Hepatic stellate cell (primary cell): ENCODE results near the gene SLC19A2.
A peak's percentile ranks its signal among the peaks of the same experiment; 100 is the strongest.
"Not testable (repeated sequence)": the region's sequence is repeated elsewhere in the genome, so short reads cannot be mapped to it uniquely, and the experiment has no call there.

ENCODE experiments used
- DNase-seq: peaks from one replicate; pipeline ENCODE4 v3.0.0; 2011; ENCODE audit warnings: low spot score

SLC19A2 gene

DNA sequence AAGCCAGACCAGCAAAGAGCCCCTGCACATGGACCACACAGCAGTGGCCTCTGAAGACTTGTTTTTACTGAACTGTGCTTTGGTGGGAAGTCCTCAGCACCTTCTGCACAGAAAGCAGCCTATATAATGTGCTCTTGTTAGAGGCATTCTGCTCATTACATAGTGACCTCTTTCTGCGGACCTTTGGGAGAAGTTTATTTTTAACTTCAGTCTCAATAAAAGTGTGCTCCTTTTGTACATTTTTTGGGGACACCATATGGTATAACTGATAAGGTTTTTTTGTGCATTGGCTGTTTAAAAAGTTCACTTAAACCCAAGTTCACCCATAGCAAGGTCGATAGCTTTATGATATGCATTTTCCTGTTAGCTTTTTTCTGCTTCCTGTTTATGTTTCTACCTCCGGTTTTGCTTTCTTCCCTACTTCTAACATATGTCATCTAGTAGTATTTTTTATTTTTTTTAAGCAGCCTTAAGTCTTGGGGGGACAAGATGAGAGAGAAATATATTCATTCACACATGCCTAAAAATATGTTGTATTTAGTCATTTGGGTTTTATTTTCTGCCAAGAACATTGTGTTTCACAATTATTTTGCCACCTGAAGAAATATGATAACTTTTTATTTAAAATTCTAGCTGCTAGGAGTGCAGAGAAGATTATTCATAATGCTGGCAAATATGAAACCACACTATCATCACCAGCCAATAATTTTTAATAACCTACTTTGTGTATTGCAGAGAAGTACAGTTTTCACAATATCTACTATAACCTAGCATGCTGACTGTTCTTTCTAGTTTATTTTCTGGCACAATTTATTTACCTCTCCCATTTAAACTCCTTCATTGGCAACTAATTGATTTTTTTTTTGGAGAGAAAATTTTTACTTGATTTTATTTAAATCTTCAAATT, 22.9 kb upstream of the SLC19A2 start:
- DNase-seq = no peak

DNA sequence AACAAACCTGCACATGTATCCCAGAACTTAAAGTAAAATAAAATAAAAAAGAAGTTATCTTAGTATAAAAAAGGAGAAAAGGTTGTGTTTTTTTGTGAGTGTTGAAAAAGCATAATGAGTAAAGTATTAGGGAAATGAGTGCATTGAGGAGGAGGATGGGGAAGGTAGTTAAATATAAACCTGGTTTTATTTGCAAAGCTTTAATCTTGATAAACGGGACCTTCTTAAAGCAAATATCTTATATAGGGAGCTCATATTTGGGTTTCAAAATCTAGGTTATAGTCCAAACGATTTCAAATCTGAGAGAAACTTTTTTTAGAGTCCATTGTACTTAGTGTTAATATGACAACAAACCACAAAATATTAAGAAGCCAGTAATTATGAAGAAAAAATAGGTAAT, 21.7 kb upstream of the SLC19A2 start:
- DNase-seq = no peak

DNA sequence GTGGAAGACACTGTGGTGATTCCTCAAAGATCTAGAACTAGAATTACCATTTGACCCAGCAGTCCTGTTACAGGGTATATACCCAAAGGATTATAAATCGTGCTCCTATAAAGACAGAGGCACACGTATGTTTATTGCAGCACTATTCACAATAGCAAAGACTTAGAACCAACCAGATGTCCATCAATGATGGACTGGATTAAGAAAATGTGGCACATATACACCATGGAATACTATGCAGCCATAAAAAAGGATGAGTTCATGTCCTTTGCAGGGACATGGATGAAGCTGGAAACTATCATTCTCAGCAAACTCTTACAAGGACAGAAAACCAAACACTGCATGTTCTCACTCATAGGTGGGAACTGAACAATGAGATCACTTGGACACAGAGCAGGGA, 17.9 kb upstream of the SLC19A2 start:
- not testable (repeated sequence) for DNase-seq

DNA sequence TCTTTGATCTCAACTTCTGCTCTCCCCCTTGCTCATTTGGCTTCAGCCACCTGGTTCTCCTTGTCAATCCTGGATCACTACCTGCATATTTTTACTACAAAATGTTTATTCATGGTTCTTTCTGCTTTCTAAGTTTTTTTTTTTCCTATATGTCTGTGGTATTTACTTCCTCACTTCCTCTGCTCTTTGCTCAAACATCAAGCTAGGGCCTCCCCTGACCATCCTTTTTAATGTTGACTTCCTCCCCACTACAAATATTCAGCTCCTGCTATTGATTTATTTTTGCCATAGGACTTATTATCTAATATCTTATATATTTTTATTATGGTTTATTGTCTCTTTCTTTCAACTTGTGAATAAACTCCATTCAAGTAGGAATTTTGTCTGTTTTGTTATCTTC, 14.1 kb upstream of the SLC19A2 start:
- DNase-seq = no peak

DNA sequence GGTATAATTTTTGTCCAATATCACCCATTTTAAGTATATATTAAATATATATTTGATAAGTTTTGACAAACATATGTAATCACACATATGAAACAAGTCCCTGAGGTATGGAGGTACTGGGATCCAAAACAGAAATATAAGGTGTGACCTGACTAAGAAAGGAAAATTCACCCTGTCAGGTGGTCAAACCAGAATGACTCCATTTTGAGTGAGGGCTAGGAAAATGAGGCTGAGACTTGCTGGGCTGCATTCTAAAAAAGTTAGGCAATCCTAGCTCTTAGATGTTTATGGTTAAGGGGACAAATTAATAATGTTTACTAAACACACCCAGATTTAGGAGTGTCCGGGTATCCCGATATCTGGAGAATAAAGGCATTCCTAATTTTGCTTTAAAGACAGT, 11.6 kb upstream of the SLC19A2 start:
- no peak for DNase-seq

DNA sequence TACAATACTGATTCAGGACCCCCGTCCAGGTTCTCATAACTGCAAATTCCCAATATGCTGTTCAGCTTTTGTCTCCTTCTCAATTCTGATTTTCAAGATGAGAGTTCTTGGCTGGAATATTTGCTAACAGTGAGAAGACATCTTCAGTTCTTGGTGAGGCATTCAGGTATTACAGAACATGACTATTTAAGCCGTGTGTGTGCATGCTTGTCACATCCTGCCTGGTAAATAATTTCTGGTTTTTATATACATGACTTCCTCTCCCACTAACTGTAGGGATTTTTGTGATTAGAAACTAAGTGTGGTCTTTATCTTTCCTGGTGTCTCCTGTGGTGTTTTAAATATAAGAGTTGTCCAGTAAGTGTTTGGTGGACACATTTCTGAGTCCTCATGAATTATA, 10.2 kb upstream of the SLC19A2 start:
- DNase-seq = no peak

DNA sequence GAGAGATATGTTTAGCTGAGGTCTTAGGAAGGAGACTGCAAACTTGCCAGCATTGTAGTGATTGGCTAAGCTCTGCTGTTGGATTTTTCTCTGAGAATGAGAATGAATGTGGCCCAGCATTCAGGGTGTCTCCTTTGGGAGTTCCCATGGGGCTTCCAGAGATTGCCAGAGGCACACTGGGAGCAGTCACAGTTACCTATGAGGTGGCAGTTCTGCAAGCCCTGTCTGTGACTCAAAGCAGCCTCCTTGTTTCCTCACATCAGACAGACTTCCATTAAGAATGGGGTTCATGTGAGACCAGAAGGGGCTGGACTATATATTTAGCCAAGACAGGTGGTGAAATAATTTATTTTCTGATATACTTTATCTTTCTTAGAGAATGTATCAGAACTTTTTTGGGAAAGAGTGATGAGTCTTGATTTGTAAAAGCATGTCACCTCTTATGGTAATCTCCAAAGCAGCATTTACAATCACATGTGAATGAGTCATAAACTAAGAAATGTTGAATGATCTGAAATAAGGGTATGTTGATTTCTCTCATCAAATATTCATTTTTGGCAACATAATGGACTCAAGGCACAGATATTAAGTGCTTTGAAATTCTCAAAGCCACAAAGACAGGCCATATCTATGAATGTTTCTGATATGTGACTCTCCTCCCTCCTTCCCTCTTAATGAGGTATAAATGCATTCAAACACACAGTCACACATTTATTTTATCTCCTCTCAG, 9.5 kb upstream of the SLC19A2 start:
- DNase-seq = no peak

DNA sequence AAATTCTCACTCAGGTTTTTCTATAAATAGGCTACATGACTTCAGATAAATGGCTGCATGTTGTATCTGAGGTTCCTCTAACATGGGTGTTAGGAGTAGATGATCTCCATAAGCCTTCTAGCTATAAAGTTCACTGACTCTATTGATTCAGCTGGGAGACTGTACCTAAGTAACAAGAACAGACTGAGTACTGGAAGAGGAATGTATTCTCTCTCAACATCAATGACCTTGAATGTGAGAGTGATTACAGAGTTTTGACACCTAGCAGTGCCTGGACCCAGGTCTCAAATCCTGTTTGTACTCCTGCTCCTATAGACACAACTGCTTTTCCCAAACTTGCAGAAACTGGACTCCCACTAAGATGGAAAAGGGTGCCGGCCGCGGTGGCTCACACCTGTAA, 8.6 kb upstream of the SLC19A2 start:
- no peak for DNase-seq

DNA sequence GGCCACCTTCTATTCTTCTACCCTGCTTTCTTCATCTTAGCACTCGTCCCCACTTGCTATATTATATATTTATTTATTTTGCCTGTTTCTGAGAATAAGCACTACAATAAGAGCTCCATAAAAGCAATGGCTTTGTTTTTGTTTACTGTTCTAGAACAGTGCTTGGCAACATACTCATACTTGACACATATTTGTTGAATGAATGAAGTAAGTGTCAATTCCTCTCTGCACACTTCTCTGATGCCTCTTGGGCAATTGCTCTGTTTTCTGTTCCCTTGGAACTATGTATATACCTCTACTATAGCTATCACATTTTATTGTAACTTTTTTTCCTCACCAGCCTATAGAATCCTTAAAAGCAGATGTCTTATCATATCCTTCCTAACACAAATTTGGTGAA, 7.5 kb upstream of the SLC19A2 start:
- no peak for DNase-seq

DNA sequence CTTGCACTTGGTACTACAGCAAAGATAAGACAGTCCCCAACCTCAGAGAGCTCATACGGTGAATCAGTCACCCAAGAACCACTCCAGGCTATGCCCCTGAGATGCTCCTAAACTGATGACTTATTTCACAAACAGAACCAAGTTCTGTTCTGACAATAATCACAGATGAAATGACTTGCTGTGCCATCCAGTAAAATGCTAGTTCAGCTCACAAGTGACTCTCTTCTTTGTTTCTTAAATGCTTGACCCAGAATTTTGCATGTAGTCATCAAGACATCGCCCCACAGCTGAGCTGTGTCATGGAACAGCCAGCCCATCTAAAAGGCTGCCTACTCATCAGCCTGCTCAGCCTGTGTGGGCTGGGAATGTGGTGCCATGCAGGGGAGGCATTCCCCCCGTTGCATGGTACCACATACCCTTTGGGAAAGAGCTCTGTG, 6.1 kb upstream of the SLC19A2 start:
- no peak for DNase-seq

DNA sequence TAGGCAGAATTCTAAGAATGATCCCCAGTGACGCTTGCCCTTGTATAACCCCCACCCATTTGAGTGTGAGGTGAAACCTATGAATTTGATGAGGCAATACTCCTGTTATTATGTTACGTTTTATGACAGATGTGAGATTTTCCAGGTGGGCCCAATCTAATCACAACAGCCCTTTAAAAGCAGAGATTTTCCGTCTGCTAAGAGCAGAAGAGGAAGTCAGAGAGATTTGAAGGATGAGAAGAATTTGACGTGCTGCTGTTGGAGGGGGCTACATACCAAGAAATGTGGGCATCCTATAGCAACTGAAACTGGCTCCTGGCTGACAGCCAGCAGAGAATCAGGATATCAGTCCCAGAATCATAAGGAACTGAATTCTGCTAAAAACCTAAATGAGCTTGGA, 2.4 kb upstream of the SLC19A2 start:
- DNase-seq = no peak

DNA sequence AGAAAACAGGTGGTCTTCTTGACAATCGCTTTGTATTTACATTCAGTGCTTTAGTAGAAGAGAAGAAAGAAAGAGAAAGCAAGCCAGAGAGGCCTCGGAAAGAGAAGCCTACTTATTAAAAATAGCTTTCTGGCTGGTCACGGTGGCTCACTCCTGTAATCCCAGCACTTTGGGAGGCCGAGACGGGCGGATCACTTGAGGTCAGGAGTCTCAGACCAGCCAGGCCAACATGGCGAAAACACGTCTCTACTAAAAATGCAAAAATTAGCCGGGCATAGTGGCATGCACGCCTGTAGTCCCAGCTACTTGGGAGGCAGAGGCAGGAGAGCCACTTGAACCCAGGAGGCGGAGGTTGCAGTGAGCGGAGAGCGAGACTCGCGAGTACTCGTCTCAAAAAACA, 1.8 kb upstream of the SLC19A2 start:
- DNase-seq = no peak

DNA sequence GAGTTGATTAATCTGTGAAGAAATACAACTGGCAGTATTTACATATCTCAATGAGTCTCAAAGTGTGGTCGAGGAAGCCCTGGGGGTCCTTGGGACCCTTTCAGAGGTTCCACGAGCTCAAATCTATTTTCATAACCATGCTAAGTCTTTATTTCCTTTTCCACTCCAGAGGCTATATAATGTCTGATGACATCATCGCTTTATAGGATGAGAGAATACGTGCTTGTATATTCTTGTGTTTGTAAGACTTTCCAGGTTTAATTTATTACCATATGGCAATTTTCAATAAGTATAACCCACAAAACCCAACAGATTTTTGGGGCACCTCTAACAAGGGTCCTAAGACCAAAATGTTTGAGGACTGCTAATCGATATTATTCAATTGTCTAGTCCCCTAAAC, 1.4 kb upstream of the SLC19A2 start:
- no peak for DNase-seq

DNA sequence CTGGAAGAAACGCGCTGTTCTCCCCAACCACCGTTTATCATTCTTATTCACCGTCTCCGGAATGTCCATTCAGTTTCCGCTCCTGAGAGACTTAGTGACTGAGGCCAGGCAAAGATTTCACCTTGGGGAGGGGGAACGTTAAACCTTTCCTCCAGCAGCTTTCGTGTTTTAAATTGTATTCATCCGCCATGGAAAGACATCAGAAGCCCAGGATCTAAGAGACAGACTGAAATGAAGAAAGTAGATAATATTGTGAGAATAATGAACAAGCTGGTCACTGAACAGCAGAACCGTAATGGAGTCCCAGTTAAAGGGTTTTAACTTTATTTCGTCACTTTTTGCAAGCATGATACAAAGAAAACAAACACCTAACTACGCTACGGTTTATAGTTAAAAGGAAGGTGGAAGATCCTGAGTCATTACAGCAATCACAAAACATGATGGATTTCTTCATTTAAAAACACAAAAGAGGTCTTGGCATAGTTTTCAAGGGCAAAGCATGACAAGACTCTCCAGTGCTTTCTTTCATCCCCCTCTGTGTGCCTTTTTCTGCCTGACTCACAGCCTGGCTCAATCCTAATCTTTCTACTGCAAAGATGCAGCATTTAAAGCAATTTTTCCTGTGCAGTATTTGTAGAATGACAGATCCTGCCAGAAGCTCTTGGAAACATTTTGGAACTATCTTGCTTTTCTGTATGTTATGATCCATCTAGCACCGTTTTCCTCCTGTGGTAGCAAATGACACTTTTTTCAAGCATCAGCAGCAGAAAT, 722 bp upstream of the SLC19A2 start:
- peak; percentile 41 for DNase-seq

DNA sequence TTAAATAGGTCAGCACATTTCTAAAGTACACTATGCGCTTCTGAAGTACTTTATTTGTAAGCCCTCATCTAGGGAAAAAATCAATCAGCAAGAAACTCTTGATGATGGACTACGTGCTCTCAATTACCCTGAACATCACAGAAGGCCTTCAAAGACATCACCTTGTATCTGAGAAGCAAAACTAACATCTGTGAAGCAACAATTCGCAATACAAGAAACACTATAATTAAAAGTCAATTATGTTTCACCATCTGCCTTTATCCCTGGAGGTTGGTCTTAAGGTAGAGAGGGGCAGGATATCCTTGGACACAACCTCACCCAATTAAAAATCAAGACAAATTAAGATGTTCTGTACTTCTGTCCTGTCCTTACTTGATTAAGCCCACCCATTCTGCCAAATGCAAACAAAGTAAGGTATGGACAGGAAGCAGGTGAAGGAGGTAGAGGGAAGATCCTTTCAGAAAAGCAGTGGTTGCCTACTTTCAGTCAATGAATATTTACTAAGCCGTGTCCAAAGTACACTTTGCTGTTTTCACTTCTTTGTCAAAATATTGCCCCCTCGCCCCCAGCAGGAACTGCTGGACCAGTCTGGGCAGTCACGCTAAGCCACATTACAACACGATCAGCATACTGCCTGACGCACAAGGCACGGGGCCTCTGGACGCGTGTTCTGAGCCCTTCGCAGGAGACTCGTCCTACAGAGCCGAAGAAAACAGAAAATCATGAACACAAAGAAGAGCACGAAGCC, 887 bp downstream of the SLC19A2 start:
- peak; percentile 44 for DNase-seq

DNA sequence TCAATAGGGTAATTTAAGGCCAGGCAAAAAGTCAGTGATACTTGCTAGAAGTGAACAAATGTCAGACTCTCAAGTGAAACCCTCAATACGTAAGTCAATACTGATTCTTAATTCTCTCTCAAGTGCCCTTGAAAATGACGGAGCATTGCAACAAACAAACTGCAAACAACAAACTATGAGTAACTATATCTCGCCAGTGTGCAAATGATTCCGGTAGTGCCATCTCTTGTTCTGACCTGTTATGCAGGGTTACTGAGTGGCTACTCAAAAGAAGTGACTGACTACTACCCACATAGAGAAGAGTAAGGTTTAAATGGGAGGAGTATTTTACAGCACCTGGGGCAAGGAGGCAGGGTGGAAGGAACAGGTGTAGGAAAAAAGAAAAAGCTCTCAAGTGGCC, 1.6 kb downstream of the SLC19A2 start:
- no peak for DNase-seq

DNA sequence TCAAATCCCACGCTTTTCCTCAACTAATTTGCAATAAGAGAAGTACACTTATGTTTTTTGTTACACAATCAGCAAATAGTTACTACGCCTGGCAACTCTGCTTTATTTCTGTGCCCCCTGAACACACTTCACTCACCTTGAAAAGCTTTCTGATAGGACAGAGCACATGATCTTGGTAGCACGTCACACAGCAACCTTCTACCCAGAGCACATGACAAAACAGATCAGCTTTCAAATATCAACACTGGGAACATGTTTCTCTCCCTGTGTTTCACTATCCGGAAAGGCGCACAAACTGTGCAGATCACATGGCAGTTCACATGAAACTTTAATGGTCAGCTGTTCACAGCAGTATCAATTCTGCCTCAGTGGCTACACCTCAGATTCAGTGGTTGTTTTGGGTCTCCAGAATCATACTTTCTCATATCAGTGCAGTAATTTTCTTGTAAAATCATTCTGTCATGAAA, 2.2 kb downstream of the SLC19A2 start:
- DNase-seq = no peak

DNA sequence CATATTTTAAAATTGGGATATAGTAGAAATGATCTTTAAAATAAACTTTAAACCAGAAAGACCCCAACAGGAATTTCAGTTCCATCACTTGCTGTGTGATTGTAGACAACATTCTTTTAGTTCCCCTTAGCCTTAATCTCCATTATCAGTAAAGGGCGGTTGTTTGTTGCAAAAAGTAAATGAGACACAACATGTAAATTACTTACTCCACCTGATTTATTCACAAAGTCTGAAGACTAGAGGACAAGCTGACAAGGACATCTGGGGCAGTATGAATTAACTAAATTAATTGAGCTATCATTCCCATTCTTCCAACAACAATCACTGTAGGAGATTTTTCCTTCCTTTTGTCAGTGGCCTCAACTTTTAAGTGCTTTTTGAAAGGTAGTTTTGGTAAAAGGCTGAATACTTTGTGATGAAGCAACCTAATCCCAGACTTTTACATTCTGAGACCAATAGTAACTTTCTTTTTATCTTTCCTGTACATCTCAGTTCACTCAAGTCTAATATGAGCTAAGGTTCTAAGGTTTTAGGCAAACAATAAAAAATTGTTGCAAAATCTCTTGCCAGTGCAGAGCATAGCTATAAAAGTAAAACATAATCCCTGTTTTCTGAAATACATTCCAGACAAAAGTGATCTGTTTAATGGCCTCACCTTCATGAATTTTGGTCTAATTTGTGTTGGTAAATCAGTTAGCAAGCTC, 6.2 kb downstream of the SLC19A2 start:
- no peak for DNase-seq

DNA sequence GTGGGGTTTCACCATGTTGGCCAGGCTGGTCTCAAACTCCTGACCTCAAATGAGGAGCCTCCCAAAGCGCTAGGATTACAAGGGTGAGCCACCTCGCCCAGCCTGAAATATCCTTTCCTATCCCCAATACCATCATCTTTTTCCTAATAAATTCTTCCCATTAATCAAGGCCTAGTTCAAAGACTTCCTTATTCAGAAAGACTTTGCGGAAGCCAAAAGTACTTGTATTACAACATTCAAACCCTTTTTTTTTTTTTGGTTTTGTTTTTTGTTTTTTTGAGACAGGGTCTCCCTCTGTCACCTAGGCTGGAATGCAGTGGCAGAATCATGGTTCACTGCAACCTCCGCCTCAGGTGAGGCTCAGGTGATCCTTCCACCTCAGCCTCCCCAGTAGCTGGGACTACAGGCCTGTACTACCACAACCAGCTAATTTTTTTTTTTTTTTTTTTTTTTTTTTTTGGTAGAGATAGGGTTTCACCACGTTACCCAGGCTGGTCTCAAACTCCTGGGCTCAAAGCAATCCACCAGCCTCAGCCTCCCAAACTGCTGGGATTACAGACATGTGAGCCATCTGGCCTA, 7.6 kb downstream of the SLC19A2 start:
- DNase-seq = no peak

DNA sequence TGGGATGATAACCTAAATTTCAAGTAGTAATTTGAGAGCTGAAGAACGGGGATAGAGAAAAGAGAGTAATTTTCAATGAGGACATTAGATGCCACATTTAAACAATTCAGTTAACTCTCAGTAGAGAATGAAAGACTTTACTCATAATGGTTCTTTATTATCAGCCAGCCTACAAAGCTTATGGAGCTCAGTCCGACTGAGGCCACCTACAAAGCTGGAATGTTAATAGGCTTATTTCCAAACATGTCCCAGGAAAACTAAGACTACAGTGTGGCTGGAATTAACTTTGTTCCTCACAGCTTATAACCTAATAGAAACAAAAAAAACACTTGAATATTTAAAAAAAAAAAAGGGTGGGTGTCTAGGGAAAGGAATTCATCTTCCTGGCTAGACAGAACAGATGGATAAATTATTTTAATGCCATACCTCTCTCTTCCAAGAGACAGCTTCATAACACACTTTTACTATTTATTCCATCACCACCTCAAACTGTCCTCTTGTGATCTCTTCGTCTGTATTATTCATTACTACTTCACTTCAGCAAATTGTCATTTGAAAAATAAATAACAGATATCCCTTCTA, 9.8 kb downstream of the SLC19A2 start:
- DNase-seq = no peak
